ENCODE measurements around the gene A1CF. TPM values are rescaled to one million over a fixed set of nuclear protein-coding genes. Genes with fewer than 3 reads are reported as not detected.
A peak's percentile ranks its signal among the peaks of the same experiment; 100 is the strongest.

The A1CF gene
- total and polyA plus RNA-seq, 2 donors from 2014 or later, result 3.7 to 3.8 TPM

DNA sequence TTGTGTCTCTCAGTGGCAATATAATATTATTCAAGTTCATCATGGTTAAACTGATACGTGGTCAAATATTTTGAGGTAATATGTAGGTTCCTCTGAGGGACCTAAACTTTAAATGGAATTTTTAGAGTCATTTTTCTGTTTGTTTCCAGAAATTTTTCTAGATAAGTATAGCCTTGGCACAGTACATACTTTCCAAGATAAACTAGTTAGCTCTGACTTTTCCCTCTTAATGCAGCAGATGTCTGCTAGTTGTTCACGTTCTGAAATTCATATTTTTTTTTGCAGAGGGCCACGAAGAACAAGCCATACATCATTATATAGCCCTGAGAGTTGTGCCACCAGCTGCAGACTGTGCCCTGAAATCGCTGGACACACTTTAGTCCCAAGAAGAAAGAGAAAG lies 61.6 kb downstream of the A1CF start:
- Histone ChIP-seq H3K9ac (ENCODE audit: low read length in 3 of 3) (no peak overlapping the region), H3K27me3 (ENCODE audit: control insufficient read depth, insufficient read depth, low read length) (no peaks in the 10 kb centered on the region), H3K4me3 (ENCODE audit: low read length in 3 of 3) (no peak overlapping the region), H3K9me3 (ENCODE audit: control insufficient read depth in 2 of 3, insufficient read depth in 1 of 3, low read length in 3 of 3) (no peaks in the 10 kb centered on the region), H3K36me3 (ENCODE audit: control insufficient read depth in 2 of 3, insufficient read depth in 3 of 3, low read length in 3 of 3) (peaks cover 0 to 3% (median 0%) of the 10 kb centered on the region in 3 donors), H3K4me1 (ENCODE audit: control insufficient read depth in 2 of 3, insufficient read depth in 2 of 3, low read depth in 1 of 3, low read length in 3 of 3) (no peaks in the 10 kb centered on the region), H3K27ac (ENCODE audit: low read depth in 2 of 2, low read length in 2 of 2) (no peak overlapping the region)
- intact Hi-C loops (cut with DNase I), result no loop called here
- FAIRE-seq, result no peak
- TF ChIP-seq, protein P1, sequence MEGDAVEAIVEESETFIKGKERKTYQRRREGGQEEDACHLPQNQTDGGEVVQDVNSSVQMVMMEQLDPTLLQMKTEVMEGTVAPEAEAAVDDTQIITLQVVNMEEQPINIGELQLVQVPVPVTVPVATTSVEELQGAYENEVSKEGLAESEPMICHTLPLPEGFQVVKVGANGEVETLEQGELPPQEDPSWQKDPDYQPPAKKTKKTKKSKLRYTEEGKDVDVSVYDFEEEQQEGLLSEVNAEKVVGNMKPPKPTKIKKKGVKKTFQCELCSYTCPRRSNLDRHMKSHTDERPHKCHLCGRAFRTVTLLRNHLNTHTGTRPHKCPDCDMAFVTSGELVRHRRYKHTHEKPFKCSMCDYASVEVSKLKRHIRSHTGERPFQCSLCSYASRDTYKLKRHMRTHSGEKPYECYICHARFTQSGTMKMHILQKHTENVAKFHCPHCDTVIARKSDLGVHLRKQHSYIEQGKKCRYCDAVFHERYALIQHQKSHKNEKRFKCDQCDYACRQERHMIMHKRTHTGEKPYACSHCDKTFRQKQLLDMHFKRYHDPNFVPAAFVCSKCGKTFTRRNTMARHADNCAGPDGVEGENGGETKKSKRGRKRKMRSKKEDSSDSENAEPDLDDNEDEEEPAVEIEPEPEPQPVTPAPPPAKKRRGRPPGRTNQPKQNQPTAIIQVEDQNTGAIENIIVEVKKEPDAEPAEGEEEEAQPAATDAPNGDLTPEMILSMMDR (IDR thresholded peaks at IDR 0.05; ENCODE audit: borderline replicate concordance, extremely low read depth, insufficient read depth), result no peak
- DNase-seq, result no peak

DNA sequence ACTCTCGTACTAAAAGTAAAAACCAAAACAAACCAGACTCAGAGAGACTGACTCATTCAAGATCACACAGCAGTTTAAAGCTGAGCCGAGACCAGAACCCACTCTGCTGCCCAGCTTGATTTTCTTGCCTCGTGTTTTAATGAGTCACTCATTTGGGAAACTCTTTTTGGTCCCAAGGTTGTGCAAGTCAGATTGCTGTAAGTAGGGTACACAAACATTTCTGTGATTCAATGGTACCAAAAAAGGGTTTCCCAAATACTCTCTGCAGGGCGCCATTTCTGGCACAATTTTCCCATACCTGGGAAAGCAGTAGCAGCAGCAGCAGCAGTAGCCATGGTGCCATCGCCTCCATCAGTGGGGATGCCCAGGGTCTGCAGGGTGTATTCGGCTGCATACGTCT lies 75.8 kb downstream of the A1CF start:
- intact Hi-C loops (cut with DNase I), result no loop called here
- Histone ChIP-seq H3K9ac (ENCODE audit: low read length in 3 of 3) (no peak overlapping the region), H3K27me3 (ENCODE audit: control insufficient read depth, insufficient read depth, low read length) (no peaks in the 10 kb centered on the region), H3K4me1 (ENCODE audit: control insufficient read depth in 2 of 3, insufficient read depth in 2 of 3, low read depth in 1 of 3, low read length in 3 of 3) (peaks cover 0 to 5% (median 0%) of the 10 kb centered on the region in 3 donors), H3K4me3 (ENCODE audit: low read length in 3 of 3) (no peak overlapping the region), H3K36me3 (ENCODE audit: control insufficient read depth in 2 of 3, insufficient read depth in 3 of 3, low read length in 3 of 3) (no peaks in the 10 kb centered on the region), H3K27ac (ENCODE audit: low read depth in 2 of 2, low read length in 2 of 2) (no peak overlapping the region), H3K9me3 (ENCODE audit: control insufficient read depth in 2 of 3, insufficient read depth in 1 of 3, low read length in 3 of 3) (no peaks in the 10 kb centered on the region)
- DNase-seq (no peak), FAIRE-seq (no peak)
- TF ChIP-seq, protein P1 (IDR thresholded peaks at IDR 0.05; ENCODE audit: borderline replicate concordance, extremely low read depth, insufficient read depth), result no peak

DNA sequence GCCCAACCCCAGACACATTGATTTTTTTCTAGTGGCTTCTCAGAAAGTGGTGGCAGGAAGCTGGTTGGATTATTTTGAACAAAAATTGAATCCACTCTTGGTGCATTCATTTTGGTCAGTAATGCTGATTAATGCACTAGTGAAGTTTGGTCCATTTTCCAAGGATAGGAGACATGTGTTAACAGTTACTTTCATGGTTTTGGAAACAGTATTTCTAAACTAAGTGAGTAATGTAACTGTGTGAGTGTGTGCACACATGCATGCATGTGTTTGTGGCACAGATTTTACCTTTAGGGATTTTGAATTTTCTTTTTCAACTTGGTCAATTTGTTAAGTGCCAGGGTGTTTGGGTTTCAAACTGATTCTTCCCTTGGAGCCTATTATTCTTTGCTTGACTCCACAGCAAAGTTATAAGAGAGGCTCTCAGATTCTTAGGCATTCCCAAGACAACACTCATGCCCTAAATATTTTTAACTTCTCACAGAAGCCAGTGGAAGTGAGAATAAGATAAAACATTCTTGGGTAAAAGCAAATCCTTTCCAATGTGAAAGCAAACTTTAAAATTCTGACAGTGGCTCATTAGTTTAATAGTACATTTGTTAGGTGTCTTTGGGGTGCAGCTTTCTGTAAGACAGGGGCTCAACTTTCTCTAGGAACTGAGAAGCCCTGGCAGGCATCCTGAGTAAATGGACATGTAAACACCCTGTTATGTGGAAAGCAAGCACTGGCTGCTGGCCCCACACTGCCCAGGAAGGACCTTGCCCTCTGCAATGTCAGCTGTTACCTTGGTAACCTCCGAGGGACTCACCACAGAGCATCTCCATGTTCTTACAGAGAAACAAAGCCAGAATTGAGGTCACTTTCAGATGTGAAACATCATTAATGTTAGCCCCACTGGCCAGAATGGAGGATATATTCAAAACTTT lies 77.3 kb downstream of the A1CF start:
- no peak overlapping the region for H3K9ac ChIP-seq (ENCODE audit: low read length in 3 of 3)
- intact Hi-C loops (cut with DNase I), result no loop called here
- no peak overlapping the region for H3K4me3 ChIP-seq (ENCODE audit: low read length in 3 of 3)
- H3K27ac ChIP-seq (ENCODE audit: low read depth in 2 of 2, low read length in 2 of 2), result no peak overlapping the region
- H3K27me3 ChIP-seq (ENCODE audit: control insufficient read depth, insufficient read depth, low read length), result no peaks in the 10 kb centered on the region
- FAIRE-seq (no peak), DNase-seq (peak in 4 of 5 donors; percentile 23 to 37 (median 27))
- H3K36me3 ChIP-seq (ENCODE audit: control insufficient read depth in 2 of 3, insufficient read depth in 3 of 3, low read length in 3 of 3), result no peaks in the 10 kb centered on the region
- TF ChIP-seq, protein P1 (IDR thresholded peaks at IDR 0.05; ENCODE audit: borderline replicate concordance, extremely low read depth, insufficient read depth), result no peak
- H3K9me3 ChIP-seq (ENCODE audit: control insufficient read depth in 2 of 3, insufficient read depth in 1 of 3, low read length in 3 of 3), result no peaks in the 10 kb centered on the region
- H3K4me1 ChIP-seq (ENCODE audit: control insufficient read depth in 2 of 3, insufficient read depth in 2 of 3, low read depth in 1 of 3, low read length in 3 of 3), result peaks cover 0 to 5% (median 0%) of the 10 kb centered on the region in 3 donors

Data from kidney (tissue), 14 donors.